HG03521 (cell line): ENCODE results near the gene COL23A1.
"Not testable (repeated sequence)": the region's sequence is repeated elsewhere in the genome, so short reads cannot be mapped to it uniquely, and the experiment has no call there.

Experiments
- ATAC-seq: cut with Tn5 transposase; IDR thresholded peaks from one replicate; pipeline ENCODE4 v1.9.1; 2021; ENCODE audit warnings: mild to moderate bottlenecking, moderate library complexity; ENCODE audit not compliant: unreplicated experiment

COL23A1 gene

DNA sequence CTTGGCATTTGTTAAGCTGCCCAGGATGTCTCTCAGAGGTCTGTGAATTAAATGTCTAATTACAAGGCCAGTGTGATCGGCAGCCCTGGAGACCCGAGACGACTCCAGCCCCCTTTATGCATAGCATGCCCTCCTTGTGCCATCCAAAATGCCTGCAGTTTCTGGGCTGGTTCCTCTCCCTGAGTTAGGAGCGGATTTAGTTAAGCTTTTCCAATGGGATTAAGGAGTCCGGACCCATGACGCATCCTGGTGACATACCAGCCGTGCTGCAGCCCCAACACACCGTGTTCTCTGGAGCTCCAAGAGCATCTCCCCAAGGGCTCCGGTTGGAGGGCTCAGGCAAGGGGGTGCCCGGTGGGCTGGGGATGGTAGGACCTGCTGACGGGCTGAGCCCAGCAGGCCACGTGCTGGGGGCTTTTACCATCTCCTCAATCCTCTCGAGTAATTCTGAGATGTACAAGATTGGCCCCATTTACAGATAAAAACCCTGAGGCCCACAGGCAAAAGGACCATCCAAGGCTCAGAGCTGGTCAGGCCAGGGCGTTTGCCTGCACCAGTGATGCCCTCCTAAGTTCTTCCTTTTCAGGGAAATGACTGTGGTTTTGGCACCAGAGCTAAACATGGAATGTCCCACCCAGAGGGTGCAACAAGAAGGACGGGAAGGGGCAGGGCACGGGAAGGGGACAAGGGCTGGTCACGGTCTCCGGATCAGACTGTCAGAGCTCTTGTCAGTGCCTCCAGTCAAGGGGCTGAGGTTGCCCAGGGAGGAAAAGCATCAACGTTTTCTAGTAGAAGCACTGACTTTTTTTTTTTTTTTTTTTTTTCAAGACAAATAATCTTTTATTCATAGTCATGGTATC, 275.0 kb downstream of the COL23A1 start:
- ATAC-seq = no peak

DNA sequence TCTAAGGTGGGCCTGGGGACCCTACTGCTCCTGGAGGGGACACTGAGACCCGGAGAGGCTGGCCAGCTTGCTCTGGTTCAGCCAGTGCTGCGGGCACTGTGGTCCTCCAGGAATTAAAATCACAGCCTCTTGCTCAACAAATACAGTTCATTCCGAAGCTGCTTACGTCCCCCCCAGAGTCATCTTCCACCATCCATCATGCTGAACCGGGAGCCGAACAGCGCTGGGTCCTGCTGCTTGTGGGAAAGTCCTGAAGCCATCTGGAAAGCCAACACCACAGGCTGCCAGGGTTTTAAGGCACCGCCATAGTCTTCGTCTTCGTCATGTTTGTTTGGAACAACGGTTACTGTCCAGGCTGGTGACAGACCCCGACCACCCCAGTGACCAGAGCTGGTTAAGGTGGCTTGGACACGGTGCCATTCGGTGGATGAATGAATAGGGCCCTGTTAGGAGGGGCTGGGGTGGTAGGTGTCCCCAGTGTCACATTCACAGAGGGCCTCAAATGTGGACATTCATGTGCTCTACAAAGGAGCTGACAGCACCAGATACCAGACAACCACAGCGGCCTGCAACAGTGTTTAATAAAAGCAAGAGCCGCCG, 276.0 kb downstream of the COL23A1 start:
- no peak for ATAC-seq

DNA sequence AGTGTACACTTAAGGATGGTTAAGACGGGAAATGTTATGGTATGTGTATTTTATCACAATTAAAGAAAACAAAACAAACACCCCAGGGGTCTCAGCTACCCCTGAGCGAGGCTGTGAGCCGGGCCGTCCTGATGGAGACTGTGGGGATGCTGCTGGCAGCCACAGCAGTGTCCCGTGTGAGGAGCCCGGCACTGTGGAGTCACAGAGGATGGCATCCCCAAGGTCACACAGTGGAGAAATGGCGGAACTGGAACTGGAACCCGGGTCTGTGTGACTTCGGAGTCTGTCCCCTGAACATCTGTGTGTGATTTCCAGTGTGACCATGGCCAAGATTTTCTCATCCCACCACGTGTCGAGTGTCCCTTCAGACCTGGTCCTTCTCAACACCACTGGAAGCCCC, 276.9 kb downstream of the COL23A1 start:
- ATAC-seq = no peak

DNA sequence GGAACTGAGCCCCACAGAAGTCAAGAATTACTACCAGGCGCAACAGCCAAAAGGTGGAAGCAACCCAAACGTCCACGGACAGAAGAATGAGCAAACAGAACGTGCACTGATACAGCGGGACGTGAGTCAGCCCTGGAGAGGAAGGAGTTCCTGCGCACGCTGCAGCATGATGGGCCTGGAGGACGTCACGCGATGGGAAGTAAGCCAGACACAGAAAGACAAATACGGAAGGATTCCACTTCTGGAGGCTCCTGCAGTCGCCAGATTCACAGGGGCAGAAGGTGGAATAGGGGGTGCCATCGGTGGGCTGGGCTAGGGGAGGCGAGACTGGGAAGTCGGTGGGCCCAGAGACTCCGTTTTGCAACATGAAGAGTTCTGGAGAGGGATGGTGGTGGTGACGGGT, 277.3 kb downstream of the COL23A1 start:
- no peak for ATAC-seq

DNA sequence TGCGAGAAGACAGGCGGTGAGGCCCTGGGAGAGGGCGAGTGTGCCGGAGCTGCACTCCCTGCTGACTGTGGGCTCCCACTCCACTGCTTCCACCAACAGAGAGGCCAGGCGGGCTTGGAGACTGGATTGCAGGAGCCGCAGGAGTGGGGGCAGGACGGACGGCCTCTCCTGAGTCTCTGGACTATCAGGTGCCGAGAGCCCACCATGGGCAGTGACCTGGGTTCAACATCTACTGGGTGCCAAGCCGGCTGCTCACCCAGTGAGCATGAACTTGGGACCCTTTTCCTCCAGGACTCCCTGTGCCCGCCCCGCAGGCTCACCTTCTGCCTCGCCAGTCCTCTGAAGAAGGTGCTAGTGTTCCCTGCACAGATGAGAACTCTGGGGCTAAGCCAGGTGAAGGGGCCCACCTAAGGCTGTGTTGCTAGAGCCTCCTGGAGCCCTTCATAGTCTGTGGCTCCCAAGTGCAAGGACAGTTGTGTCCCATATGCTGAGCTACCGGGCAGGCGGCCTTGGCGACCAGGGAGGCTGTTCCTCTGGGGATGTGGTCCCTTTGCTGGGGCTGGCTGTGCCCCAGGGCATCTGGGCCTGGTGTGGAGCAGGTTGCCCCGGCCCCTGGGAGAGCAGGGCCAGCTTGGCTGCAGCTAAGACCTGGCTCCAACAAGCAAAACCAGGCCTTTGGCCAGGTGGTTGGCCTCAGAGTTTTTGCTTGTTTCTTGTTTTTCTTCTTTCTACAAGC, 279.9 kb downstream of the COL23A1 start:
- no peak for ATAC-seq

DNA sequence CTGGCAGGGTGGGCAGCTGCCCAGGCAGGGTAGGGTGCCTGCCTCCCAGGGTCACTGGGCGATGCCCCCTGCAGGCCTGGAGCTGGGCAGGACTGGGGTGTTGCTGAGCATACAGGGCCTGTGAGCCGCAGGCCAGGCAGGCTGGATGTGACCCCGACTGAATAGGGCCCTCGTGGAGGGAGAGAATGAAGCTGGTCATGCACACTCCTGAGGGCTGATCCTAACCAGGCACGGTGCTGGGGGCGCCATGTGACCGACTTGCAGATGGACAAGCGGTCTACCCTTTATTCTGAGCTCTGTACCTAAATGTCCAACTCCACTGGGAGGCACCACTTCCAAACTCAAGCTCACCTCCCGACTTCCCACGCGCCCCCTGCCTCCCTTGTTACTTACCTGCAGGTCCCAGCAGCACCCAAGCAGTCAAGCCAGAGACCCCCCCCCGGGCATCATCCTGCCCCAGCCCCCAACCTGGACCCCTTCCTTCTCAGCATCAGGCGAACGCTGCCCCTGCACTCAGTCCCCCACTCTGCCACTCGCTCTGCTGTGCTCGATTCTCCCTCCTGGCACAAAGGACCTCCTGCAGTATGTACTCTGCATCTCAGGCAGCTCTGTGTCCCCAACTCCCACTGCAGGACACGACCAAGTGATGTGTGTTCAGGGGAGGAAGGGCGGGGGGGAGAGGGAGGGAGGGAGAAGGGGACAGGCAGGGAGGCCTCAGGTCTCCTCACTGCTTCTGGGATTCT, 280.8 kb downstream of the COL23A1 start:
- no peak for ATAC-seq

DNA sequence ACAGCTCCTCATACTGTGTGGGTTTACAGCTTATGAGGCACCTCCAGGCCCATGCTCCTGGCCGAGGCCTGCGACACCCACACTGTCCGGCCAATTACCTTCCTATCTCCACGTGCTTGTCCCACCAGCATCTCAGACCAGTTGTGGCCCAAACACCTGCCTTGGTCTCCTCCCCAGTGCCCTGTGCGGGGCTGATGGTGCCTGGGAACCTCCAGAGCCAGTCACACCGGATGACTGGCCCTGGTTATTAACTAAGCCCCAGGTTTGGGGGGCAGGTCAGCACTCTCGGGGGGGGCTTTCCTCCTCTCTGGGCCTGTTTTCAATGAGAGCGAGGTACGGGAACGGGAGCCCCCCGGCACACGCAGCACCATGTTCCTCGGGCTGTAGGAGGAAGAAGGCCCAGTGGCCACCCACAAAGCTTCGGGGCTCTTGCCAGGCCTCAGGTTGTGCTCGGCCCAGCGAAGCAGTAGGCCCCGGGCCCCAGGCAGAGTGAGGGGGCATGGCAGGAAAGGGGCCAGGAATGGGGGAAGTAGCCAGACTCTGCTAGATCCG, 281.6 kb downstream of the COL23A1 start:
- no peak for ATAC-seq

DNA sequence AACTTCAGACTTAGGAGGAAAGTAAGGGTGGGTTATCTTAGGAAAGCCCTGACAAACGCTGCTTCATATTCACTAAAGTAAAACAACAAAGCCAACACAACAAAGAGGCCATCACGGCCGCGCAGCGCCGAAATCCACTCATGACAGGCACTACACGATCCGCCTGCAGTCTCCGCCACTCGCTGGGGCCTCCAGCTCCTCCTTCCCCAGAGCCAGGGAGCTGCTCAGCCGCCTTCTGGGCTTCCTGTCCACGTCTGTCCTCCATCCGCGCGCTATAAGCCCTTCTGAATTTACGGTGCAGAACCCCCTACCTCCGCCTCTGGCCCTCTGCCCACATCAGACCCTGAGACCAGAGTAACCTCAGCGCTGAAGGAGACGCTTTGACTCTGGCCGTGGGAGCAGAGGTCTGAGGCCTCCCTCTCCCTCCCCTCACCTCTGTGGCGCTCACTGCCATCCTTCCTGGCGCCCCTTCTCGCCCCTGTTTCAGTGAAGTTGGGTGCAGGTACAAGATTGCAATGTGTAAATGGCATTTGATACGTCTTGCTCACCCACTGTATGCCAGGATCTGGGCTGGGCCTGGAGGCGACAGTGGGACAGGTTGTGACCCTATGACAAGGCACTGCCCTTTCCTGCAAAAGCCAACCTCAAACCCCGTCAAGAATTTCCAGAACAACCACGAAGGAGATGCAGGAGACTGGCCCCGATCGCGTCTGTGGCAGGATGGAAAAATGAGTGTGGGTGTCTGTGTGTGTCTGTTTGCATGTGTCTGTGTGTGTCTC, 282.7 kb downstream of the COL23A1 start:
- no peak for ATAC-seq

DNA sequence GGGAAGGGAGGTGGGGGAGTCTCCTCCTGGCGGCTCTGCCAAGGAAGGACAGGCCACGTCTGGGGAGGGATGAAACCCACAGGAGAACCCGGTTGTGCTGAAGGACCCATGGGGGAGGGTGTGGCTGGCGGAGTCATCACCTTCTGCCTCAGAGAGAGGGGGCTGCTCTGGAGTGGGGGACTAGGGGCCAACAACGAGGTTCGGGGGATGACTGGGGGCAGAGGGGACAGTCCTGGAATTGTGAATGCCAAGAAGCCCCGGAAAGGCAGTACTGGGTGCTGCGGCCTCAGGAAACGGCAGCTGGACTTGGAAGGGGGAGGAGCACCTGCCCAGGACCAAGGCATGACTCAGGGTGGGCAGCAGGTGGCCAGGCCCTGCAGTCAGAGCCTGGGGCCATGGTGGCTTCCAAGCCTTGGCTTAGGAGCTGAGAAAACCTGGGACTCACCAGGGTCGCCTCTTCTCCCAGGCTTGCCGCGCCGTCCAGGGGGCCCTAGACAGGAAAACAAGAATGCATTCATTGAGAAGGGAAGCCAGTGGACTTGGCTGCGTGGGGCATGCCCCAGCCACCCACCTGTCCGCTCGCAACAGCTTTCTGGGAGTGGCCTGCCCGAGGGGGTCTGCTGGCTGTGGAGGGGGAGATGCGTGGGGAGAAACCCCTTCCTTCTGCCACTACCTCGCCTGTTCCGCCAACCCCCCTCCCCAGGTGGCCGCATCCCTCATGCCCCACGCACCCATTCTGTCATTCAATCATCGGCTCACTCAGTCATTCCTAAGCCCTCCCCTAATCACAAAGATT, 283.6 kb downstream of the COL23A1 start:
- ATAC-seq = no peak

DNA sequence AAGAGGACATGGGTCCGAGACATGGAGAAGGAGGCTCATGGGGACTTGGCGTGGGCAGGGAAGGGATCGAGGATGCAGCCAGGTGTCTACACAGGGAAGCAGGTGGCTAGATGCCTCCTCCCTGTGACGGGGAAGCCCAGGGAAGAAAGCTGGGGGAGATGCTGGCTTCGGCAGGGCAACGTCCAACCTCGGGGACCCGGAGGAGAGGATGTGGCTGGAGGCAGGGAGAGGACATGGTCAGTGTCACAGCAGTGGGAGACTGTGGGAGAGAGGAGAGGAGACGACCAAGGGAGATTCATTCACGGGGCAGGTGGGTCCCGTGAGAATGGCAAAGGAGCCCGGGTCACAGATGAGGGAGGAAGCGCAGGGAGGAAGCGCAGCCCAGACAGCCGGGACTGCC, 284.4 kb downstream of the COL23A1 start:
- ATAC-seq = no peak

DNA sequence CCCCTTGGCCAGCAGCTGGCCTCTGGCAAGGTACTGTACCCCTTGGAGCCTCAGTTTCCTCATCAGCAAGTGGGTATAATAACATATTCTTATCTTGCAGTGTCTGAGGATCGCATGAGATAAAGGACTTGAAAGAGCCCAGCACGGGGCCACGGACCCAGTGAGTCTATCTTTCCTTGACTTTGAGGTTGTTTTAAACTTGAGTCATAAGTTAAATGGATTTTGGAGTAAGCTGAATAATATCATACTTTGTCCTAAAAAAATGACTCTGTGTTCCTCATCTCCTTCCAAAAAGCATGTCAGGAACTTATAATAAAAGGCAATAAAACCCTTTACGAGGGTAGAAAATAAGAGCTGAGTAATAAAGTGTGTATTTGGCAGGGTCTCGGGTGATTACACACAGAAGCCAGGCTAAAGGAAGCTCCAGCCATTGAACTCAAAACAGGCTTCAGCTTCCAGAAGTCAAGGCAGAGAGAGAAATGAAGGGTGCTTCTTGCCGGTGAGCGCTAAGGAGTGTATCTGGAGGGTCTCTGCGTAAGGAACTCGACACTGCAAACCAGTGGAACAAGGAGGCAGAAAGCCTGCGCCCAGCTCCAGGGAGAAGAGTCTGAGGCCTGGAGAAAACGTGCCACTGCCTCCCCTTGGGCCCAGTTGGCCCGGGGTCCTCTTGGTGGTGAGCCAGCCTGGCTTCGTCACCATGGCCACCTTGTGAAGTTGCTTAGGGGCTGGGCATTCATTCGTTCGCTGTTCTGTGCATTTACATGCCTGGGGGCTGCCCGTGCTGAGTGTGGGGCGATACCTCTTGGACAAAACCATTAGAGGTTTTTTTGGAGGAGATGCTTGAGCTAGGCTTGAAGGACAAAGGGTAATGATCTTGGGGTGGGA, 285.2 kb downstream of the COL23A1 start:
- no peak for ATAC-seq

DNA sequence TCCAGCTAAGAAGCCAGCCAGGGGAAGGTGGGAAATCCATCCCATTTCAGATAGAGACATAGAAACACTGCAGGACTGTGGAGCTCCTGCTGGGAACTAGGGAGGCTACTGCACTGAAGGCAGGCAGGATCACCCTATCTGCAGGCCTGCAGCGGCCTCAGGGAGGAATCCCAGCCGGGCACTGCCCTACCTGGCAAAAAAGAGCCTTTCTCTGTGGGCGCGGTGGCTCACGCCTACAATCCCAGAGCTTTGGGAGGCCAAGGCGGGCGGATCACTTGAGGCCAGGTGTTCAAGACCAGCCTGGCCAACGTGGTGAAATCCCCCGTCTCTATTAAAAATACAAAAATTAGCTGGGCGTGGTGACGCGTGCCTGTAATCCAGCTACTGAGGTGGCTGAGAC, 286.2 kb downstream of the COL23A1 start:
- ATAC-seq = no peak

DNA sequence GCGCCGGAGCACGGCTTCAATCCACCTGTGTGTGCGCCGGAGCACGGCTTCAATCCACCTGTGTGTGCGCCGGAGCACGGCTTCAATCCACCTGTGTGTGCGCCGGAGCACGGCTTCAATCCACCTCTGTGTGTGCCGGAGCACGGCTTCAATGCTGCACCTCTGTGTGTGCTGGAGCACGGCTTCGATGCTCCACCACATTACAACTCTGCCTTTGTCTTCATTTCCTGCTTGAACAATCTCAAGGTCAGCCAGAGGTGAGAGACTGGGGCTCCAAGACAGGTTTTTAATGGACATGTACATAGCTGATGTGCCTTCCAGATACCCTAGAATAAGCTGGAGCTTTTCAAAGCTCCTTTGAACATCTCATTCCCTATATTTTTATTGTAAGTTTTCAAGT, 287.9 kb downstream of the COL23A1 start:
- ATAC-seq = not testable (repeated sequence)

DNA sequence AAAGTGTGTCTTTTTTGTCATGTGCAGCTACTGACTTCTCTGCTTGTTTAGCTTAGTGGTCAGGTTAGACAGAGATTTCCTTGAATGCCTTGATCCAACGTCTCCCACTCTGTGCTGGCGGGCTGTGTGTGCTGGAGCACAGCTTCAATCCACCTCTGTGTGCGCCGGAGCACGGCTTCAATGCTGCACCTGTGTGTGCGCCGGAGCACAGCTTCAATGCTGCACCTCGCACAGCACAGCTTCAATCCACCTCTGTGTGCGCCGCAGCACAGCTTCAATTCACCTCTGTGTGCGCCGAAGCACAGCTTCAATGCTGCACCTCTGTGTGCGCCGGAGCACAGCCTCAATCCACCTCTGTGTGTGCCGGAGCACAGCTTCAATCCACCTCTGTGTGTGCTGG, 288.6 kb downstream of the COL23A1 start:
- ATAC-seq = no peak

DNA sequence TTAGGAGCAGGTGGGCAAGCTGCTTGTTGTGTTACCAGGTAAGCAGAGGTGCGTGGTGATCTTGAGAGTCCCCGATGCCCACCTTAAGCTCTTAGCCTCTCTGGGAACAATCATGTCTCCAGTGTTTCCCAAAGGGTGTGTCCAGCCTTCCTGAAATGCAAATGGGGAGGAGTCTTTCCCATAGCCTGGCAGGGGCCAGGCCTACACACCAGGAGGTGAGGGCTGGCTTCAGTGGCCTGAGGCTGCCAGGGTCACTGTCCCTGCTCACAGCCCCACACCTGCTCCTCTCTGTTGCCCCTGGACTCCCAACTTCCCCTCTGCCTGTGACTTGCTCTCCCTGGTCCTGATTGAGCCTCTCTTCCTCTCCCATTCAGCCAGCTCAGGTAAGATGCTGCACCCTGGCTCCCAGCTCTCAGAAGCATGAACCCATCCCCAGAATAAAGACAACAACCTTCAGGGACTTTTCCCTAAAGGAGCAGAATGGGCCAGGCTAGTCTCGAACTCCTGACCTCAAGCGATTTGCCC, 291.8 kb downstream of the COL23A1 start:
- no peak for ATAC-seq

DNA sequence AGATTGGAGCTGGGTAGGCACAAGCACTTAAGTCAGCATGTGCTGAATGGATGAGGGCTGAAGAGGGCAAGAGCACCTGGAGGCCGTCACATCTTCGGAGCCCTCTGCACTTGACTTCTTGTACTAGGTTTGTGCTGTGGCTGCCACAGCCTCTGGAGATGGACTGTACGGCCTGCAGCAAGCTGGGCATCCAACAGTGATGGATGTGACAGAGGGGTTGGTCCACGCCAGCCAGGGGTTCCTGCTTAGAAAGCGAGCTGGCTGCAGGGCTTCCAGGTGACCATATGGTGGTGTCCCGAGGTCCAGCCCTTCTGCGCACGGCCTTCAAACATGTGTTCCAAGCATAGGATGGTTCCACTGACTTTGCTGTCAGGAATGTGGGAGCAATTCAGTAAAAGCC, 292.4 kb downstream of the COL23A1 start:
- ATAC-seq = no peak

DNA sequence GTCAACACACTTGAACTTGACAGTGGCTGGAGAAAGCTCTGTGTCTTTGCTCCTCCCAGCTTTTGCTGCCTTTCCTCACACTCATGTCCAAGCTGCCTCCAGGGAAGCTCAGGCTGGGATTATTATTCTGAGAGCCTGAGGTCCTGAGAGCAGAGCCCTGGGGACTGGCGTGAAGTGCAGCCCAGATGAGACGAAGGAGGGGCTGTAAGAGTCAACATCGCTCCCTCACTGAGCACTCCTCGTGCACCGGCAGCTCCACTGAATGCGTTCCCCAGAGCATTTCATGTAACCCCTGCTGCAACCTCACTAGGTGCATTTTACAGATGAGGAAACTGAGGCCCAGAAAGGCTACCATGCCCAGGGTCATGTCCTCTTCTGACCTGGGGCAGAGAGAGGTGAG, 294.1 kb downstream of the COL23A1 start:
- no peak for ATAC-seq

DNA sequence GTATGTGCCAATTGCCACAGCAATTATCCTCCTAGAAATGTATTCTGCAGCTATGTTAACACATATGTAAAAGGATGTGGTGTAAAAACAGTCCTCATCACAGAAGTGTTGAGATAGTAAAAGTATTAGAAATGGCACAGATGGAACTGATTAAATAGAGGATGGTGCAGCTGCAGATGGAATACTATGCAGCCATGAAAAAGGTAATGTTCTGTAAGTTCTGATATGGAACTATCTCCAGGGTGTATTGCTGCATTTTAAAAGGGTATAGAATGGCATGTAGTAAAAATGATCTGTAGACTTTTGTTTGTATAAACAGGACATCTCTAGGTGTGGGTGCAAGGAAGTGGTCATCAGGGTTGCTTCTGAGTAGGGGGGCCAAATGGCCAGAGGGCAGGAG, 294.6 kb downstream of the COL23A1 start:
- ATAC-seq = no peak
